GM19372 (cell line): ENCODE data around the gene LASP1.

Experiments
- ATAC-seq: cut with Tn5 transposase; IDR thresholded peaks from one replicate; pipeline ENCODE4 v1.9.1; 2021; ENCODE audit warnings: mild to moderate bottlenecking, low read depth, moderate library complexity; ENCODE audit not compliant: unreplicated experiment

LASP1 gene

DNA sequence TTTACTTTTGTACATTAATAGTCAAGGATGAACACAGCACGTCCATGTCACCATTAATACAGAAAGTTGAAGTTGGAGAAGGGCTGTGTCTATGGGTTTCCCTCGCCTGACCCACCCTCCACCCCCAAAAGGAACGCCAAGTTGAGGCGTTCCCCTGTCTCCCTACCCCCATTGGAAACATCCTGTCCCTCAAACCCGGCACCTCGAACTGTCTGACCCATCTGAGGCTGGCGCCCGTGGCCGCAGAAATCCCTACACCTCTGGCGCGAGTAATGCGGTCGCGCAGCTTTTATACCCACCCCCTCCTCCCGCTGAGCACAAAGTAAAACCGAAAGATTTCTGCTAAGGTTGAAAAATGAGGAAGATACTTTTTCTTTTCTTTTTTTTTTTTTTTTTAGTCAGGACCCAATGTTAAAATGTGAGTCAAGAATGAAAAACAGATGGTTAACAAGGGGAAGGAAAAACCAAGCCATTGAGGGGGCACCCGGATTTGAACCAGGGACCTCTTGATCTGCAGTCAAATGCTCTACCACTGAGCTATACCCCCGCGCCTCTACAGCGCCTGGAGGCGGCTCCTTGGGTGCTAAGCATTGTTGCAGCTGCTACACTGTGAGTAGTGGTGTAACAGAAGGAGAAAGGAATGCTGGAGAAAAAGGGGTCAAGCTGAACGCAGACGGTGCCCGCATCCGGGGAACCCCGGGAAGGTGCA, 887 bp upstream of the LASP1 start:
- ATAC-seq = peak; percentile 21

DNA sequence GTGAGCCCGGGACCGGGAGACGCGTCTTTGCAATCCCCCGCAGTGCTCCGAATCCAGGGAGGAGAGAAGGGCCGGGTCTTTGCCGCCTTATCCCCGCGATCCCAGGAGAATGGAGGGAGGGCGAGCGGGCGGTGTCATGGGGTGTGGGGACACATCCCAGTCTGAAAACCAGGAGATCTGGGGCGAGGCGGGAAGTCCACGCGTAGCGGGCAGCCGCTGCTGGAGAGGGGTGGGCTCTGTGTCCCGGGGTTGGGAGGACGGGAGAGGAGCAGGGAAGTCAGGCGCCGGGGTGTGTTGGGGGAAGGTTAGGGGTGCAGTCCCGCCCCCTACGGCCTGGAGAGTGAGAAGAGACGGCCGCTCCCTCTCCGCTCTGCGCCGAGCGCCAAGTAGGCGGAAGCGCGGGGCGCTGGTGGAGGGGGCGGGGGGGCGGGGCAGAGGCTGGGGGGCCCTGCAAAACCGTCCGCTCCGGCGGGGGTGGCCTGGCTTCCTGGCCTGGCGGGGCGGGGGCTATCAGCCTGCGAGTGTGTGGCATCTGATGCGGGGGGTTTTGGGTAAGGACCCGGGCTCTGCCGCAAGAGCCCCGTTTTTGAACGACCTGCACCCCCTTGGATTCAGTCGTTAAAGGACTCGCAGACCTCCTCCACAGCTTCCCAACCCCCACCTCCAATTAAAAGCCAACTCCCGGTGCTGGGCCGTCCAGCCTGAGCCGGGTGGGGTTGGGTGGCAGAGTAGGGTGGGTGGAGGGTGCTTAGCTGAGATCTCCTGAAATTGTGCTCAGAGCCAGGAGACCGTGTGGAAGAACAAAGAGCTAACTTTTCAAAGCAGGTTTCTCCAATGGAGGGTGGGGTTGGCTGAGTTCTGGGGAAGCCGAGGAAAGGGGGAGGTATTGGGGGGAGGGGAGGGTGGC, 654 bp downstream of the LASP1 start:
- peak; percentile 27 for ATAC-seq

DNA sequence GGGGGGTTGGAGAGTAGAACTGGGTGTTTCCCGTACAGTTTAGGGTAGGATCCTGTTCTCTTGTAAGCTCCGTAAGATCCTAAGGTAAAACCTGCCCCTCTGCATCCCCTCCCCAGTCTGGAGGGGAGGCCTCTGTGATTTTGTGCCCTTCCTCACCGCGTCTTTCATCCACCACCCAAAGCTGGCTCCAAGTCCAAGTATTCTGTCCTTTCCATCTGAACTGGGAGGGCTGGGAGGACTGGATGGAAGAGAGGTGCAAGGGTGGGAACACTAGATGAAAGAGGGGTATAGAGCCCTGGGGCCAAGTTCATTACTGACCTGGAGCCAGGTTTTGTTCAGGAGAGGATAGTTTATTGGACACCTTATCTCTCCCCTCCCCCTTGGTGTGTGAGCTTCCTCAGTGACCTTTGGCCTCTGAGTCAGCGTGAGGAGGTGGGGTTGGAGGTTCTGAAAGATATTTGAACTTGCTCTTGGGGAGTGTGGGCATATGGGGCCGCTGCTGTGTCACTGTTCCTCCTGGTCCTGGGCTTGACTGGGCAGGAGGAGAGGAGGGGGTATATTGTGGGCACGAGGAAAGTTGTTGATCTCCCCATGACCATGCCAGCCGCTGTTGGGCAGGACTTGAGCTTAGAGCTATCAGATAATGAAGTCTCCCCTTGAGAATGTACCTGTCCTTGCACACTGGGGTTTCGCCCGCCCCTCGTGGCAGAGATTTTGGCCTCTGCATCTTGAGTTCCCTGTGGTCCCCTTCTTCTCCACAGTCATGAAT, 1.6 kb downstream of the LASP1 start:
- ATAC-seq = no peak

DNA sequence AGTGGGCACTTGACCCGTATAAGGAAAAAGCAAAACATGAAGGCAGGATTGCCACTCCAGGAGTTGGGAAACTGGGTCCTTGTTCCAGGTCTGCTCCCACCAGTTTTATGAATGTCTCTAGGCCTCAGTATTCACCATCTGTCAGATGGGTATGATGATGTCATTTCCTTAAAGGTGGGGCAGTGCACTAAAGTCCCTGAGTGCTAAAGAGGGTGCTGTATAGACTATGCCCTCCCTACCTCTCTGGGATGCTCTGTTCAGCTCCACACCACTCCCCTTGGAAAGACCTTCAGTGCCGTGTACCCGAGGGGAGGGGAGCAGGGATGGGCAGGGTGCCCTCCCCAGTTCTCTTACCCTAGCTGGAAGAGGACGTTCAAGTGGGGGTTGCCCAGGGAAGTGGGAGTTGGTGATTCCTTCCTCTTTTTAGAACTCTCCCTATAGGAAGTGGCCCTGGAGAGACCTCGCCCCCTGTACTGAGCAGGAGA, 2.2 kb downstream of the LASP1 start:
- no peak for ATAC-seq

DNA sequence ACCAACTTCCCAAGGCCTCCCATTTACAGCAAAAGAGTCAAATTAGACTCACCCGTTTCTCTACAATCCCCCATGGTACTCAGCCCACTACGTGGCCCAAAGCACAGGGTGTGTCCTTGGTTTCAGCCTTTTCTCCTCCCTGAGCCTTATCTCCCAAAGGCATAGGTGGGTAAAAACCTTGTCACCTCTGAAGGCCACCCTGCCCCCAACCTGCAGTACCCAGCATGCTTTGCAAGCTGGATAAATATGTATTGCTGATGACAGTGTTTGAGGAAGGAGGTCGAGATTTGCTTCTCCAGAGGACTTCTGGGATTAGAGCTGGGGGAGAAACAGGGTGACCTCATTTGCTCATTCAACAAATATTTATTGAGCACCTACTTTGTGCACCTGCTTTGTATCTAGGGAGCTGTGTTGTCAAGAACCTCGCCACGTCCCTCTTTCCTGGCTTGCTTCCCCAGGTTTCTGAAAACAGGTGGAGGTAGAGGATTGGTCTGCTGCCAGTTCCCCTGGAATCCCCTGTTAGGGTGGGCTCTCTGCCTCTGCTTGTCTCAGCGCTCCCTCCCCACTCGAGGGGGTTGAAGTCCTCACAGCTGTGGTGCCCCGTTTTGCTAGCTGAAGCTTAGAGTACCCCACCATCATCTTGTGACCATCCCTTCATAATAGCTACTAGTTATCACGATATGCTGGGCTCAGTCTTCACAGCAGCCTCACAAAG, 3.0 kb downstream of the LASP1 start:
- no peak for ATAC-seq

DNA sequence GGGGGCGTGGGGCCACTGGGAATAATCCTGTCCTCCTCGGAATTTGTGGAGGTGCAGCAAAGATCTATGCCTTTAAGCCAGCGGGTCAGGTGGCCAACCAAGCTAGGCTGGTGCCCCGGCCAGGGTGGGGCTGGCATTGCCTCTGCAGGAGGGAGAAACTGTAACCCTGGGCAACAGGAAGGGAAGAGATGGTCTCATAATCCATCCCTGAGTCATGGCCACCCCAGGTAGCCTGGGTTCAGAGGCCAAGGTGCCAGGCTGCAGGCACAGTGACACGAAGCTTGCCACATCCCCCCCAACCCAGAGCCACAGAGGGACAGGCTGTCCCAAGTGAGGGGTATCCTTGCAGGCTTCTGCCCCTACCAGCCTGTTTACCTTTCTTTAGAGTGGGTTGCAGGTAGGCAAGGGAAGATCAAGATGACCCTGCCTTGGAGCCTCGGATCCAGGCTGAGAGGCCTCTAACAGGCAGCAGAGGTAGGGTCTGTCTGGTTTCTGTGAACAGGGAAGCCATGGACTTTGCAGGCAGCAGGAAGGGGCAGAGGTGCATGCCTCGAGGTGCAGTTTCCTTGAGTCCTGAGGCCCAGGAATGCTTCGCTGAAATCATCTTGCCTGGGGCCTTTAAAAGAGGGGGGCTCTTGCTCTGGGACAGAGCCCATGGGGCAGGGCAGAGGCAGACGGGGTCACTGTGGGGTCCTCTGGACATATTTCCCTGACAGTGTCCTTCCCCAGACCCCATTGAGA, 4.0 kb downstream of the LASP1 start:
- ATAC-seq = no peak

DNA sequence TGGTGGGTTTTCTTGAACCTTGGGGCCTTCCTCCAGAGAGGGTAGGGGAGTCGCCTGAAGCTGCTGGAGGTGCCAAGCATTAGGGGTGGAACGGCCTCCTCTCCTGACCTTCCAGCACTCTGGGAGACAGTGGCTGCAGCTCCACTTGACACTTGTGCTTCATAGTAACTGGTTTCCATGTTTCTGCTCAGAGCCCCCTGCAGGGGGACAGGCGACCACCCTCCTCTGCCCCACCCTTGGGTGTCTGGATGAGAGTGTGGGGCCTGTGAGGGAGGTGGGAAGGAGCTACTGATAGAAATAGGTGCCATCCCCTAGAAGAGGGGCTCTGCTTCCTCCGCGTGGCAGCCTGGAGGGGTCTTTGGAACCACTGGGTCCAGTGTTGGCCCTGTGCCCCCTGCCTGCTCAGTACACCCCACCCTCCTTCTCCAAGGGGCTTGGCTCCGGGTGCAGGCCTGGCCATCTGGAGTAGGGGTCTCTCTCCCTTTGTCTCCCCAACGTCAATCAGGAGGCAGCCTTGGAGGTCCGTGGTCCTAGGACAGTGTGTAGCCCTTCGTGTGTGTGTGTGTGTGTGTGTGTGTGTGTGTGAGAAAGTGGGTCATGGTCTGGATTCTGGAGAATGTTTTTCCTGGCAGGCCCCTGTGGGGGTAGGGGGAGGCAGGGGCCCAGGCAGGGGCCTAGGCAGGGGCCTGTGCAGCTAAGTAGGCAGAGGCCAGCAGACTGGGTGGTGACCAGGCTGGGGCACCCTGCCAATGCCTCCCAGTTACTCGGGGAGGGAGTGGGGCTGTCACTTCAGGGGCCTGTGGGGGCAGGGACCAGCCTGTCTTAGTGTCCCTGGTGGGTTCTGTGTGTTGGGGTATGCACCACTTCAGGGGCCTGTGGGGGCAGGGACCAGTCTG, 4.9 kb downstream of the LASP1 start:
- ATAC-seq = no peak

DNA sequence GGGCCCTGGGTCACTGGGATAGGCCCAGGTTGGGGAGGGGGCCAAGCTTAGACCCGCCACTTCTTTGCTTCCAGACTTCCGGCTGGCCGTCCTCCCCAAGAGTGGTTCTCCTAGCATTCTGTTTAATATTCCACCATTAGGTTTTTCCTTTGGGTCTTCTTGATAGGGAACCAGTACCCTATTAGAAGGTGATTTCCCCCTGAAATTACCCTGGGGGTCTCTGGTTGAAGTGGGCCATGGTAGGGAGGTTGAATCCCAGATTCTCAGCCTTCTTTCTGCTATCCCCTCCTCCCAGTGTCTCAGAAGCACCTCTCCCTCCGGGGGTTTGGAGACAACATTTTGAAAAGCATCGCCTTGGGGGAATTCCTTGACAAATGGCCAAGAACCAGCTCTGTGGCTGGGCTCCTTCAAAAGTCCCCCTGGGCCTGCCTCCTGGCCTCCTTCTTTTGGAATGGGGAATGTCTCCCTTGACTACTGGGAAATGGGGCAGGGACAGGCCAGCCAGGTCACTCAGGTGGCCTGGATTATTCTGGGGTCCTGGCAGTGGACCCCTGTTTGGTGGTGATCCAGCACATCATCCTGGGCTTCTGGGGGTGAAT, 5.7 kb downstream of the LASP1 start:
- no peak for ATAC-seq

DNA sequence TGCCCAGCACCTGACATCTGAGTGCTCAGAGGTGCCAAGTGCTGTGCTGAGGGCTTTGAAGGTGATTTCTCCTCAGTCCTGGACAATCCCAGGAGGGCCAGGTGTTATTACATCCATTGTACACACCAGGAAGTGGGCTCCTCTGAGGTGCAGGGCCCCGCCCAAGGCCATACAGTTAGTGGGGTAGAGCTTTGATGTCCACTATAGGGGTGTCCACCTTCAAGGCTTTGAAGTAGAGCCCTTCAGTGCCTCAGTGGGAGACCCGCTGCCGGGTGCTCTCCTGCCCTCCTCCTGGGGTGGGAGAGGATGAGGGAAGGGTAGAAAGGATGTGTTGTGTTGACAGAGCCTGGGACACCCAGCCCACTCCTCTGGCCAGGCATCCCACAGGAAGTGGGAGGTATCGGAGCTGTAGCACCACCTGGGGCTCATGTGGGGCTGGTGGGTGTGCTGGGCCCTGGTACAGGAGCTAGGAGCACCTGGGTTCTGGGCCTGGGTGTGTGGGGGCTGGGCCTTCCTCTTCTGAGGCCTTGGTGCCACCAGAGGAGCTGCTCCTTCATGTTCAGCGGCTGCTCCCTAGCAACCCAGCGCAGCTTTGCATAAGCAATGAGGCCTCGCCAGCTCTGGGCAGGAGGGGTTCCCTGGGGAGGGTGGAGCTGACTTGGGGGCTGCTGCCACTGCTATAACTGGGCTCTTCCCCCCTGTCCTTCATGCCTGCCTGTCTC, 7.4 kb downstream of the LASP1 start:
- ATAC-seq = no peak

DNA sequence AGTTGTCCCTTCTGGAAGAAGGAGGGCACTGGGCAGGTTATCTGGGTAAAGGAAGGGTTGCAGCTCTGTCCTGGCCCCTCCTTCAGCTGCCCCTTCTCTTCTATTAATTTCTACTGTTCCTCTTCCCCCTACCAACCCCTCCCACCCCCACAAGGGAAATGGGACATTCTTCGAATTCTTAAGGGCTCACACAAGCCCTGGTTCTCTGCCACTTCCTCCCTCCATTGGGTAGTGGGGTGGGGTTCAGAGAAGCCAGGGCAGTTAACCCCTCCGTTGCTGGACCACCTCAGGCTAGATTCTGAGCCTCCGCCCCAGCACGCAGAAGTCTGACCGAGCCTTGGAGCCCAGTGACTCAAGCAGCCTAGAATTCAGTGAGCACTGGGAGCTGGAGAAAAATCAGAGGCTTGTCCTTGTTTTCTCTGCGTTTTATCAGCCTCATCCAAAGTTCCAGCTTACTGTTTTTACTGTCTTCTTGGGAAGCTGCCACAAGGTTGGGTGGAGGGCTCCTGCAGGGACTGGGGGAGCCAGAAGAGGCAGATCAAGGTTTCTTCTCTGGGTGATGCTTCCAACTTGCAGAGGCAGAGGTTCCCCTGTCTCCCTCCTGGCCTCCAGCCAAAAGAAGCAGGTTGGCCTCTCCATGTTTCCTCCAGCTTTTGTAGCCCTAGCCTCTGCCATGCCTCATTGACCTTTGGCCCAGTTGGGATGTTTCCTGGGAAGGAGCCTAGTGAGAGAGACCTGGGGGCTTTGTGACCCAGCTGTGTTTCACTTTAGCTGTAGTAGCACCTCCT, 10.2 kb downstream of the LASP1 start:
- no peak for ATAC-seq

DNA sequence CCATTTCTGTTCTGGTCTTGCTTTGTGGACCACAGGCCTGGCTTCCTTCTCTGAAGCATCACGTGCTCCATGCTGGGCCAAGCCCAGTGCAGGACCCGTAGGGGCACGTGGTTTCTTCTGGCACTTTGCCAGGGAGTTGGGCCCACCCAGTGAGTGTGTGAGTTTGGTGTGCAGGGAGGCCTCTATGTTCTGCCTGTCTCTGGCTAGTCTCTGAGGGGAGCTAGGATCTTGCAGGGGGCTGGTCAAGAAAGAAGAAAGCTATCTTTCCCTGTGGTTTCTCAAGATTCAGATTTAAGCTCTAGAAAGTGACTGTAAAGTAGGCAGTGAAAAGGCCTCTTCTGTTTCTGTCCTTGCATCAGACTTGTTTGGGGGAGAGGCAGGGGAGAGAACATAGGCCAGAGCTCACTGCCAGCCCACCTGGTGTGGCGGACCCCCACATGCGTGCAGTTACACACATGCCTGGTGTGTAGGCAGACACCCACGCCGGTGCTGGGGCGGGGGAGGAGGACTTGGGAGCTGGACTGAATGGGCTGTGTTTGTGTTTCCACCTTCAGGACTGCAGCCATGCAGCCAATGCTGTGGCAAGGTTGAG, 11.8 kb downstream of the LASP1 start:
- ATAC-seq = no peak

DNA sequence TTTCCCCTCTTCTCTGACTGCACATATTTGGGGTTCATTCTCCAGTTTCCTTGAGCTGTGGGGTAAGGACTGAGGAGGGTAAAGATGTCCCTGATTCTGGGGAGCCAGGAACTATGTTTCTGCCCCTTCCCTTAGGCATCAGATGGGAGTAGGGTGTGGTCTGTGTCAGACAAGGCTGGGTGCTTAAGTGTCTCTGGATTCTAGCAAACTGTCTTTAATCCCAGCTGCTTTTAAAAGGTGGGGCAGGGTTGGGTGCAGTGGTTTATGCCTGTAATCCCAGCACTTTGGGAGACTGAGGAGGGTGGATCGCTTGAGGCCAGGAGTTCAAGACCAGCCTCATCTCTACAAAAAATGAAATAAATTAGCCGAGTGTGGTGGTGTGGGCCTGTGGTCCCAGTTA, 13.0 kb downstream of the LASP1 start:
- no peak for ATAC-seq

DNA sequence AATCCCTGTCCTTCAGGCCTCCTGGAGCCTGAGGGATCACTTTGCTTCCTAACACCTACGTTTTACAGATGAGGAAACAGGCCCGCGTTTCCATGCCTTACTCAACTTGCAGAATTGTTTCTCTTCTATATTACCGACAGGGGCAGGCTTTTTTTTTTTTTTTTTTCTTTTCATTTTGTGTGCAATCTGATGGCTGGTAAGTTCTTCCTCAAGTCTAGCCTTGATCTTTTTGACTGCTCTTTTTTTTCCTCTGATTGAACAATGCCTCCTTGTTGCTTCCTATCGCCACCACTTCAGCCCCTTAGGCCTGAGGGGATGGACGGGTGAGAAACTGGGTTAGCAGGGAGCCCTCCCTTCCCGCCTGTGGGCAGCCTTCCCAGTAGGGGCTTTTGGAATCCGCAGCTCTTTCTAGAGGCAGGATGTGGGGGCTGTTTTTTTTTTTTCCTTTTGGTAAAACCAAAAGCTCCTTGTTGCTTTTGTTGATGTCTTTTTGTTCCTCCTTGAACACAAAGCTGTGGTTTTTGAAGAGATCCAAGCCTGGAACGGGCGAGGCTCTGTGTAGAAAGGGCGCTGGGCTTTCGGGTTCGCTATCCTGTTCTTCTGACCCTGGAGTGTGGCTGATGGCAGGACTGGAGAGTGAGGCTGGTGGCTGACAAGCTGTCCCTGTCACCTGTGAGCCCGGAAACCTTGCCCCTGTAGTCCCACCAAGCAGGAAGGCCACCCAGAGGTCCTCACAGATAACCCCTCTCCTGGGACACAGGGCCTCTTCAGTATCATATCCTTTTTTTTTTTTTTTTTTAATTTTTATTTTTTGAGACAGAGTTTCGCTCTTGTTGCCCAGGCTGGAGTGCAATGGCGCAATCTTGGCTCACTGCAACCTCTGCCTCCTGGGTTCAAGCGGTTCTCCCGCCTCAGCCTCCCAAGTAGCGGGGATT, 14.0 kb downstream of the LASP1 start:
- no peak for ATAC-seq

DNA sequence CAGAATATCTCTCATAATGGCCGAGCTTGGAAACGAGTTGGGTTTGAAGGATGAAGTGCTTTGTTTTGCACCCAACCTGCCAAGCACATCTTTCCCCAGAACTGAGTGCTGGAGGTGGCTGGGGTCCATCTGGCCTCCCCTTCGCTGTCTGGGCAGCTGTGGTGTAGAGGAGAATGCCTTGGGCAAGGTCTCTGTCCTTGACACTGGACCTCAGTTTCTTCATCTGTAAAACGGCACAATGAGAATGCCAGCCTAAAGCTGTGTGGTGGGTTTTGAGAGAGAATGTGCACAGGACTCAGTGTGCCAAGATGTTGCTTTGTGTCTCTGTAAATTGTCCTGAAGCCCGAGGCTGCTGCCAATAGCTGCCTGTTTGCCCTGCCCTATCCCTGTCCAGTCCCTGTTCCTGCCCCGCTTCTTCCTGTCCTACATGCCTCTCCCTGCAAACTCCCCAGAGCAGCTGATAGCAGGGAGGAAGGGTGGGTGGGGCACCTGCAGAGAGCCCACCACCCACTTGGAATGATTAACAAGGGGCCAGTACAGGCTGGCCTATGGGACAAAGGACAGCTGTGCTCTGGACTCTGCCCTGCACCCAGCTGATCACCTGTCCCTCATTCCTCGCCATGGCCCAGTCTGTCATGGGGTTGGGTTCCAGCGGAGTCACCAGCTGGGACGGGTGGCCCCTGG, 15.3 kb downstream of the LASP1 start:
- no peak for ATAC-seq
